Muscle of leg (tissue), 11 donors: Measurements from ENCODE around the gene KRTAP5-7. TPM values are rescaled to one million over a fixed set of nuclear protein-coding genes. Genes with fewer than 3 reads are reported as not detected.
A peak's percentile ranks its signal among the peaks of the same experiment; 100 is the strongest.

Experiments used
- DNase-seq: peaks from one replicate; pipeline ENCODE4 v3.0.0; 2013
- H3K27ac ChIP-seq: one replicate; pipeline ENCODE4 v1.5.1; 2013; ENCODE audit warnings: mild to moderate bottlenecking, low read length, control low read depth
- H3K27me3 ChIP-seq: one replicate; pipeline ENCODE4 v1.6.1; 2013; ENCODE audit warnings: low read length; ENCODE audit not compliant: control insufficient read depth, insufficient read depth
- H3K36me3 ChIP-seq: one replicate; pipeline ENCODE4 v1.6.1; 2013; ENCODE audit warnings: low read length; ENCODE audit not compliant: control insufficient read depth, insufficient read depth
- H3K4me1 ChIP-seq: one replicate; pipeline ENCODE4 v1.6.1; 2013; ENCODE audit warnings: low read length; ENCODE audit not compliant: control insufficient read depth, insufficient read depth
- H3K4me3 ChIP-seq: one replicate; pipeline ENCODE4 v1.5.1; 2013; ENCODE audit warnings: low read length, control low read depth
- H3K9me3 ChIP-seq: replicated peaks from 2 replicates; pipeline ENCODE4 v1.6.1; 2013; ENCODE audit warnings: low read depth, low read length; ENCODE audit not compliant: control insufficient read depth
- WGBS: methylation state at CpG from one replicate; pipeline ENCODE4 v1.1.5; 2013; ENCODE audit warnings: missing lambda C conversion rate; ENCODE audit not compliant: insufficient coverage; 5-methylcytosine and 5-hydroxymethylcytosine counted together
- polyA plus RNA-seq, 8 donors: library from polyadenylated mRNA; unstranded; fragments of 120-200 nt; gene quantifications; one replicate each; pipeline versions ENCODE4 v1.2.1 to v1.2.3, GENCODE V29; 2013; ENCODE audit warnings: inconsistent platforms in 1 of 8, low replicate concordance in 1 of 8; ENCODE audit not compliant: insufficient read length in 8 of 8, insufficient read depth in 1 of 8
- total RNA-seq: library from RNA; stranded (reverse); fragments of 120-200 nt; gene quantifications from one replicate; pipeline ENCODE4 v1.2.4, GENCODE V29; 2013

KRTAP5-7 gene
- total and polyA plus RNA-seq, 9 donors: 0.09 to 0.24 TPM; not detected in 7

DNA sequence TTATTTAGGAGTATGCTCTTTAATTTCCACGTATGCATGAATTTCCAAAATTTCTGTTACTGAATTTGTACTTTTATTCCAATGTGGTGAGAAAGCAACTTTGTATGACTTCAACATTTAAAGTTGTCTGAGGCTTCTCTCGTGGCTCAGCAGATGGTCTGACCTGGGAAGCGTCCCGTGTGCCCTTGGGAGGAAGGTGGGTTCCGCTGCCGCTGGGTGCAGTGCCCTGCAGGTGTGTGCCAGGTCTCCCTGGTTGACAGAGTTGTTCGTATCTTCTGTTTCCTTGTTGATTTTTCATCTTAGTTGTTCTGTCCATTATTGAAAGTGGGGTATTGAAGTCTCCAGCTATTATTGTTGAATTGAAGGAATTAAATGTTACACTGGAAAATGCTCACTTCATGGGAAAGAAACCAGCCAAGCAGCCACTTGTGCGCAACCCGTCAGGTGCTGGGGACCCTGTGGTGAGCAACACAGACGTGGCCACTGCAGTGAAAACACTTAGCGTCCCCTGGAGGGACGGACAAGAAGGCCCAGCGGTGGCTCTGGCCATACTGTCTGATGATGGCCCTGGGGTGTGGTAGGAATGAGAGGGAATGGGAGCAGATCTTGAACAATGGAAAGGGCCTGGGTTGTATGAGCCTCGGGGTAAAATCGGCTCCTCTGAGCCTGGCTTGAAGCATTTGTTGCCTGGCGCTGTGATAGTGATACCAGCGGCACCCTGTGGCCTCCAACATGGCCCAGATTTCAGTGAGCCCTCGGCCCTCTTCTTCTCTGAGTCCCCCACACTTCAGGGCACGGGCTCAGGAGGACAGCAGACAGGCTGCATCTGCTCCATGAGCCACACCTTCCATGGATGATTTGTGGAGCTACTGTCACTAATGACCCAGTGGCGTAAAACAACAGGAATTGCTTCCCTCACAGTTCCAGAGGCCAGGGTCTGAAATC, 31.5 kb upstream of the KRTAP5-7 start:
- no peak for DNase-seq
- no peaks in the 10 kb centered on the region for H3K9me3 ChIP-seq
- peaks cover 11% of the 10 kb centered on the region for H3K4me1 ChIP-seq
- no peak overlapping the region for H3K4me3 ChIP-seq
- H3K27me3 ChIP-seq: no peaks in the 10 kb centered on the region
- H3K27ac ChIP-seq: no peak overlapping the region
- H3K36me3 ChIP-seq: peaks cover 66% of the 10 kb centered on the region
- WGBS: 96% methylated on average over 17 of the region's 20 CpGs

DNA sequence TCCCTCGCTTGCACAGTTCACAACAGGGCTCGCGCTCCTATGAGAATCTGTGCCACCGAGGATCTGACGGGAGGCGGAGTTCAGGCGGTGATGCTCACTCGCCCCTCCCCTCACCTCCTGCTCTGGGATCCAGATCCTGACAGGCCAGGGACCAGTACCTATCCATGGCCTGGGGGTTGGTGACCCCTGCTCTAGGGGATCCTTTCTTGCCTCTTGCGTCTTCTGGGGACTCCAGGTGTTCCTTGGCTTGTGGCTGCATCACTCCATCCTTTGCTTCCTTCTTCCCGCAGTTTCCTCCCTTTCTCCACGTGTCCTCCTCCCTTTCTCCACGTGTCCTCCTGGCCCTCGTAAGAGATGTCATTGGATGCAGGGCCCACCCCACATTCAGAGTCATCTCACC, 30.6 kb upstream of the KRTAP5-7 start:
- Histone ChIP-seq H3K36me3 (peaks cover 61% of the 10 kb centered on the region), H3K27ac (no peak overlapping the region), H3K4me3 (no peak overlapping the region), H3K4me1 (peaks cover 19% of the 10 kb centered on the region), H3K9me3 (no peaks in the 10 kb centered on the region), H3K27me3 (no peaks in the 10 kb centered on the region)
- 94% methylated on average over 13 of the region's 13 CpGs for WGBS
- no peak for DNase-seq

DNA sequence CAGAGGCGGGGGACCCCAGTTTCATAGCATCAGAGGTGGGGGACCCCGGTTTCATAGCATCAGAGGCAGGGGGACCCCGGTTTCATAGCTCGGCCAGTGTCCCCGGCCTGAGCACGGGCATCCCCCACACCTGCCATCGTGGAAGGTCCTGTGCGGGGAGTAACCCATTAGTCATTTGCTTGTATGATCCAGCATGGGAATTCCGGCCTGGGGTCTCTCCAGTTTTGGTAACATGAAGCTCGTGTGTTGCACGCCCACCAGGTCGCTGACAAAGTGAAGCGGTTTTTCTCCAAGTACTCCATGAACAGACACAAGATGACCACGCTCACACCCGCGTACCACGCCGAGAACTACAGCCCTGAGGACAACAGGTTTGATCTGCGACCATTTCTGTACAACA, 29.0 kb upstream of the KRTAP5-7 start:
- peaks cover 56% of the 10 kb centered on the region for H3K36me3 ChIP-seq
- 93% methylated on average over 18 of the region's 19 CpGs for WGBS

DNA sequence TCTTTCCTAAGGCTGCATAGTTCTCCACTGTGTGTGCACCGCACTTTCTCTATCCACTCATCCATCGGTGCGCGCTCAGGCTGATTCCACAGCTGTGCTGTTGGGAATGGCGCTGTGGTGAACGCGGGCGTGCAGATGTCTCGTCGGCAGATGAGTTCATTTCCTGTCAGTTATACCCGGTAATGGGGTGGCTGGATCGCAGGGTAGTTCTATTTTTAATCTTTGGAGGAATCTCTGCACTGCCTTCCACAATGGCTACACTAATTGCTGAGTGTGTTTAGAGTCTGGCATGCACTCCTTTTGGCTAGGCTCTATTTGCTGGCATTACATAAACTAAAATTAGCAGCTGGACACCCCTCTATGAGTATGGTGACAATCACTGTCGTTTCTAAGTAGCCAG, 27.9 kb upstream of the KRTAP5-7 start:
- peak; percentile 16 for DNase-seq
- Histone ChIP-seq H3K4me3 (no peak overlapping the region), H3K36me3 (peaks cover 53% of the 10 kb centered on the region)

More for the DNA sequence above, 29.0 kb upstream of the KRTAP5-7 start:
- Histone ChIP-seq H3K4me1 (peaks cover 19% of the 10 kb centered on the region), H3K27me3 (no peaks in the 10 kb centered on the region), H3K9me3 (no peaks in the 10 kb centered on the region), H3K27ac (no peak overlapping the region), H3K4me3 (no peak overlapping the region)
- no peak for DNase-seq

DNA sequence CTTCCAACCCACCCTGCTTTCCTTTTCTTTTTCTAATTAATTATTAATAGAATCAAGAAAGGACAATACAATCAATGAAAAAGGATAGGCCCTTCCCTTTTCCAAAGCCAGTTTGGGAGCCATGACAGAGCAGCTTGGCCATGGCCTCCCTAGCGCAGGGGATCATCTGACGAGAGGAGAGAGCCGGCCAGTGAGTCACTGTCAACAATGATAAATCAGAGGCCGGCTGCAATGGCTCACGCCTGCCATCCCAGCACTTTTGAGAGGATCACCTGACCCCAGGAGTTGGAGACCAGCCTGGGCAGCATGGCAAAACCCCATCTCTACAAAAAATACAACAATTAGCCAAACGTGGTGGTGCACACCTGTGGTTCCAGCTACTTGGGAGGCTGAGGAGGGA, 27.5 kb upstream of the KRTAP5-7 start:
- 100% methylated on average over 1 of the region's 6 CpGs for WGBS
- H3K27ac ChIP-seq: no peak overlapping the region
- H3K9me3 ChIP-seq: no peaks in the 10 kb centered on the region
- DNase-seq: no peak
- no peaks in the 10 kb centered on the region for H3K27me3 ChIP-seq
- H3K4me1 ChIP-seq: peaks cover 19% of the 10 kb centered on the region
- no peak overlapping the region for H3K4me3 ChIP-seq
- peaks cover 49% of the 10 kb centered on the region for H3K36me3 ChIP-seq

More for the DNA sequence above, 27.9 kb upstream of the KRTAP5-7 start:
- Histone ChIP-seq H3K4me1 (peaks cover 19% of the 10 kb centered on the region), H3K27me3 (no peaks in the 10 kb centered on the region), H3K27ac (no peak overlapping the region), H3K9me3 (no peaks in the 10 kb centered on the region)
- 73% methylated on average over 7 of the region's 13 CpGs for WGBS

DNA sequence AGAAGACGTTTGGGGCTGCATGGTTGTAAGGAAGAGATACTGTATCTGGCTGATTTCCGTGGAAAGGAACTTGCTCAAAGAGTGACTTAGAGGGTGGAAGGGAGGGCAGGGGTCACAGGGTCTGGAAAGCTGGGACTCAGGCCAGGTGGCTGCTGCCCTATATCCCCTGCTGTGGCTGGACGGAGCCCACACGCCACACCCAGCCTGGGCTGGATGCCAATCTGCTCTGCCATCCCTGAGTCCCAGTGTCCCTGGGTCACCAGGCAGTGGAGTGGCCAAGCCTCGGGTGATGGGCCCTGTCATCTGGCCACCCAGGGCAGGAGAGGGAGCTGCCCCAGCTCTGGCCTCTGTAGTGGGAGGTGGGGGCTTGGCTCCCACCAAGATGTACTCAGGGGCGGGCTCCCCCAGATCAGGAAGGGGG, 26.5 kb upstream of the KRTAP5-7 start:
- peak; percentile 28 for DNase-seq
- no peak overlapping the region for H3K27ac ChIP-seq
- WGBS: 75% methylated on average over 5 of the region's 6 CpGs
- H3K9me3 ChIP-seq: no peaks in the 10 kb centered on the region
- H3K4me3 ChIP-seq: no peak overlapping the region
- H3K27me3 ChIP-seq: no peaks in the 10 kb centered on the region
- H3K36me3 ChIP-seq: peaks cover 49% of the 10 kb centered on the region
- peaks cover 19% of the 10 kb centered on the region for H3K4me1 ChIP-seq

DNA sequence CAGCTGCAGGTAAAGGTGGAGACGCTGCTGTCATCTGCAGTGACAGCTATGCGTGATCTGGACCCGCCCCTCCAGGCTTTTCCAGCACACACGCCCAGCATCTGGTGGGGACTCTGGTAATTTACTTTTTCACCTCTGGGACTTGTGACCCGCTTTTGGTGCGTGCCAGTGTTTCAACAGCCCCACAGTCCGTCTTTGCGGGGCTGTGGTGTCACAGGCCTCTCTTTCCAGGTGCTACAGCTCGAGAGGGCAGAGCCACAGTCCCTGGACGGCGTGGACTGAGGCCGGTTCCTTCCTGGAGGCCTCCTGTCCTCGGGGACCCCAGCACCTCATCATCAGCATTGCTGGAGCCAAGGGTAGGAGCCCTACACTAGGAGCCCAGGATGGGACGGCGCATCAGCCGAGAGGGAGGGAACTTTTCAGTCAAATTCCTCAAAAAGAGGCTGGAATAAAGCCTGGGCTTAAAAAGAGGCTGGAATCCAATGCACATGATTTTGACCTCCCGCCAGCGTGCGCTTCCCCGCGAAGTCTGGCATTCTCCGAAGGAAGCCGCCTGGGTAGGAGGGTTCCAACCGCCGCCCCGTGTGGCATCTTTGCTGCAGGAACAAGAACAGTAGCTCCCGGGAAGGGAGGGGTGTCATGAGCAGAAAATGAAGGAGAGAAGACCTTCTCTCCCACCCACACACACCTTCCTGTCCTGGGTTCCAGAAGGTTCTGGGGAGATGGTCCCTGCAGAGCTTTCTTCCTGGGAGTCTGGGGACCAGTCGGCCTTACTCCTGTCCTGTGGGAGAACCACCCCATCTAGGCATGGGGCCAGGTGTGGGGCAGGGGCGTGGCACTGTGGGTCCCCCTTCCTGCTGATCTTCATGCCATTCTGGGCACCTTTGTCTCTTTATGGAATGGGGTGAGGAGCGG, 25.7 kb upstream of the KRTAP5-7 start:
- WGBS: 73% methylated on average over 26 of the region's 30 CpGs
- Histone ChIP-seq H3K36me3 (peaks cover 42% of the 10 kb centered on the region), H3K4me1 (peaks cover 19% of the 10 kb centered on the region), H3K27me3 (no peaks in the 10 kb centered on the region), H3K27ac (no peak overlapping the region), H3K9me3 (no peaks in the 10 kb centered on the region), H3K4me3 (no peak overlapping the region)
- DNase-seq: no peak

DNA sequence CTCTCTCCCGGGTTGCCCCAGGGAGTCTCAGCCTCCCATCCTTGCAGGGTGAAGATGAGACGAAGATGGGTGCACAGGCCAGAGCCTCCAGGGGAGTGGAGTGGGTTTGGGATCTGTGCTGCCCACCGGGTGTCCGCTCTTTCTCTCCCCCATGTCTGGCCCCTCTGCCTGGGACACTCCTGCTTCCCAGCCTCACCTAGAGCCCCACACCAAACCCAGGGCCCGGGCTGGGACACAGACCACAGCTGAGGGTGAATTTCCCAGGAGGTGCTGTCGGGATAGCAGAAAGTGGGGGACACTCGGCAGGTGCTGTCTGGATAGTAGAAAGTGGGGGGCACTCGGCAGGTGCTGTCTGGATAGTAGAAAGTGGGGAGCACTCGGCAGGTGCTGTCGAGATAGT, 25.0 kb upstream of the KRTAP5-7 start:
- Histone ChIP-seq H3K36me3 (peaks cover 35% of the 10 kb centered on the region), H3K4me3 (no peak overlapping the region), H3K27ac (no peak overlapping the region), H3K4me1 (peaks cover 19% of the 10 kb centered on the region), H3K9me3 (no peaks in the 10 kb centered on the region), H3K27me3 (no peaks in the 10 kb centered on the region)
- DNase-seq: no peak
- WGBS: 91% methylated on average over 5 of the region's 10 CpGs

DNA sequence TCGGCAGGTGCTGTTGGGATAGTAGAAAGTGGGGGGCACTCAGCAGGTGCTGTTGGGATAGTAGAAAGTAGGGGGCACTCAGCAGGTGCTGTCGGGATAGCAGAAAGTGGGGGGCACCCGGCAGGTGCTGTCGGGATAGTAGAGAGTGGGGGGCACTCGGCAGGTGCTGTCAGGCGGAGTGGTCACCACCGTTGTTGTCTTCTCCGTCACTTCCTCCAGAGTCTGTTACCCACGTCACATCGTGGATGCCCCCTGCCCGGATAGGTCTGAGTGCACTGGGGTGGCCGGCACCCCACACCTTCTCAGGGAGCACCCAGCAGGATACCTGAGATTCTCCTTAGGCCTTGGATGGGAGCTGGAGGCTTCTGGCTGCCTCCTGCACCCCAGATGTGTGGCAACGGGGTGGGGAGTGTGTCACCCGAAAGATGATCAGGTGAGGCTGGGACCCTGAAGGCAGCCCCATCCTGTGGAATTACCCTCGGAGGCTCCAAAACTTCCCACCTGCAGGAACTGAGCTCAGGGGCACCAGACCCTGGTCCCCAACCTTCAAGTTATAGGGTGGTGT, 24.1 kb upstream of the KRTAP5-7 start:
- no peak for DNase-seq
- no peak overlapping the region for H3K4me3 ChIP-seq
- H3K36me3 ChIP-seq: peaks cover 26% of the 10 kb centered on the region
- WGBS: 92% methylated on average over 9 of the region's 15 CpGs
- no peaks in the 10 kb centered on the region for H3K27me3 ChIP-seq
- H3K9me3 ChIP-seq: no peaks in the 10 kb centered on the region
- no peak overlapping the region for H3K27ac ChIP-seq
- peaks cover 19% of the 10 kb centered on the region for H3K4me1 ChIP-seq

DNA sequence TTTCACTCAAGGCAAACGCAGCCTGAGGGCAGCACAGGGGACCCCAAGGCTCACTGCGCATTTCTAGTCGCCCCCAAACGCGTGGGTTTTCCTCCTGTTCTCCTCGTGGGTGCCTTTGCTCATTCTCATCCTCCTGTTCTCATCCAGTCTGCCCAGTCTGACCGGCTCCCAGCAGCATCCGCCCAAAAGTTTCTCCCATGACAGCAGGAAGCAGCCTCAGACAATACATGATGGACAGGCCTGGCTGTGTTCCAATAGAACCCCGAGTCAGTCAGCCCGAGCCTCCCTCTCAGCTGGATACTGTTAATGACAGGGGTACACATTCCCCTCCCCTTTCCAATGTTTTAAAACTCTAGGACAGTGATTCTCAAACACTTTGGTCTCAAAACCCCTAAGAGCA, 22.5 kb upstream of the KRTAP5-7 start:
- 61% methylated on average over 8 of the region's 10 CpGs for WGBS

More for the DNA sequence above, 22.5 kb upstream of the KRTAP5-7 start:
- Histone ChIP-seq H3K27ac (no peak overlapping the region), H3K27me3 (no peaks in the 10 kb centered on the region), H3K4me3 (no peak overlapping the region), H3K9me3 (peaks cover 1% of the 10 kb centered on the region), H3K4me1 (peaks cover 13% of the 10 kb centered on the region), H3K36me3 (peaks cover 12% of the 10 kb centered on the region)
- DNase-seq: no peak
